ENCODE measurements around the gene CCDC12.

DNA sequence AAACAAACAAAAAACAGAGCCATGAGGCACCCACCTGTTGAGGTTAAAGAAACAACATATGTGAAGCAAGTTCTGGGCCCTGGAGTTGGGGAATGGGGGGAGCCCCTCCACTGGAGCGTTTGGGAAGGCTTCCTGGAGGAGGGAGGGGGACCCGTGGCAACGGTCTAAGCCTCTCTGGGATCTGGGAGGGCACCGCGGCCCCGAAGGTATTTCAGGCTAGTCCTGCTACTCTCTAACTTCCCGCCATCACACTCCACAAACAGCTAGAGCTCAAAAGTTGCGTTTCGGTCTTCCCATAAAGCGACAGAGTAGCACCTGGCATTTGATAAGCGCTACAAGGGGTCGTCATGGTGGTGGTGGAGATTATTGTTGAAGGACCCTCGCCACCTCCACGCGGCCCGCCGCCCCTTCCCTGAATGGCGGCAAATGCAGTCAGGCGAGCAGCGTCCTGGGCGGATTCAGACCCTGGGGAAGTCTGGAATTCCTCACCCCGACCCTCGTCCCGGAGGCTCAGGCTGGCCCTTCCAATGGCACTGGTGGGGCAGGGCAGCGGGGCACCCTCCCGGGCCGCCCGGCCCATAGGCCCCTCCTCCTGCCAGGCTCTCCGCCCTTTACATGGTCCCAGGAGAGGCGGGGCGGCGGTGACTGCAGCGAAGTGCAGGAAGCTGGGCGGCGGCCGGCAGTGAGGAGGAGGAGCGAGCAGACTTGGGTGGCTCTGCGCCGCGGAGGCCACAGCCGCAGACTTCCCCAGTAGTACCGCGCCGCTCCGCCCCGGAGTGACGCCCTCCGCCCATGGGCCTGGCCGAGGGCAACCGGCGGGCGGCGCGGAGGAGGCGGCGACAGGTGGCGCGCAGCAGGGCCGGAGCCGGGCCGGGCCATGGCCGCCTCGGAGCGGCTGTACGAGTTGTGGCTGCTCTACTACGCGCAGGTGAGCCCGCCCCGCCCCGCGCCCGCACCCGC lies 2.7 kb upstream of the CCDC12 start, which contains the start of gene NBEAL2:
- TF ChIP-seq, protein P1, sequence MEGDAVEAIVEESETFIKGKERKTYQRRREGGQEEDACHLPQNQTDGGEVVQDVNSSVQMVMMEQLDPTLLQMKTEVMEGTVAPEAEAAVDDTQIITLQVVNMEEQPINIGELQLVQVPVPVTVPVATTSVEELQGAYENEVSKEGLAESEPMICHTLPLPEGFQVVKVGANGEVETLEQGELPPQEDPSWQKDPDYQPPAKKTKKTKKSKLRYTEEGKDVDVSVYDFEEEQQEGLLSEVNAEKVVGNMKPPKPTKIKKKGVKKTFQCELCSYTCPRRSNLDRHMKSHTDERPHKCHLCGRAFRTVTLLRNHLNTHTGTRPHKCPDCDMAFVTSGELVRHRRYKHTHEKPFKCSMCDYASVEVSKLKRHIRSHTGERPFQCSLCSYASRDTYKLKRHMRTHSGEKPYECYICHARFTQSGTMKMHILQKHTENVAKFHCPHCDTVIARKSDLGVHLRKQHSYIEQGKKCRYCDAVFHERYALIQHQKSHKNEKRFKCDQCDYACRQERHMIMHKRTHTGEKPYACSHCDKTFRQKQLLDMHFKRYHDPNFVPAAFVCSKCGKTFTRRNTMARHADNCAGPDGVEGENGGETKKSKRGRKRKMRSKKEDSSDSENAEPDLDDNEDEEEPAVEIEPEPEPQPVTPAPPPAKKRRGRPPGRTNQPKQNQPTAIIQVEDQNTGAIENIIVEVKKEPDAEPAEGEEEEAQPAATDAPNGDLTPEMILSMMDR (IDR thresholded peaks at IDR 0.05) = no peak
- TF ChIP-seq EZH2 (IDR thresholded peaks at IDR 0.05) = peak; percentile 24
